ENCODE data around the gene GBGT1. TPM values are rescaled to one million over a fixed set of nuclear protein-coding genes. Genes with fewer than 3 reads are reported as not detected.

GBGT1 gene
- total and polyA plus RNA-seq, 2 of the 4 experiments (the other 2 are of a cell fraction) = 1.8 to 3.2 TPM

- H4K5ac ChIP-seq (ENCODE audit: low read depth, low read length) = no peak overlapping the region; the same call in 1 of the 2 replicates
- CTCF ChIA-PET = interaction anchor here (0.6 to 2.9 kb wide), 3 partner anchors 11 to 33 kb away, joined by 3 to 10 read pairs (median 3); no protein-coding TSS in a partner anchor
- H2AFZ ChIP-seq (replicated peaks; ENCODE audit: low read length, poor library complexity) = peak overlapping the region; percentile 73
- 0 out of 2 replicates have a peak overlapping the region, but pooled peaks have one; percentile 66 for H3K23ac ChIP-seq (ENCODE audit: low read depth, low read length)
- H3K56ac ChIP-seq (ENCODE audit: extremely low read depth, insufficient read depth, low read length) = no peak overlapping the region
- H3K4me1 ChIP-seq (ENCODE audit: control insufficient read depth, insufficient read depth, low read length) = peaks cover 23% of the 10 kb centered on the region
- no peak overlapping the region for H4K91ac ChIP-seq (ENCODE audit: insufficient read depth, low read depth, low read length)
- H3K4me3 ChIP-seq (ENCODE audit: insufficient read depth, low read depth, low read length) = no peak overlapping the region
- WGBS, 2 experiments (ENCODE audit: extremely low coverage in 2 of 2, insufficient read length in 1 of 2) = 84% methylated on average over 4 of the region's 20 CpGs; no CpG with 5 or more reads in 1 of the 2 experiments
- no TSS peak for BruUV-seq (replicated peaks)
- no peak overlapping the region for H3K18ac ChIP-seq (ENCODE audit: low read depth, low read length)
- H2BK120ac ChIP-seq (ENCODE audit: low read depth, low read length) = no peak overlapping the region
- peak; percentile 42 for ATAC-seq (ENCODE audit: low read depth)
- dilution Hi-C loops (cut with HindIII; ENCODE audit: low sequenced_read_pairs, unreplicated experiment) = no loop called here
- peak overlapping the region; percentile 74 for H2AK9ac ChIP-seq (replicated peaks; ENCODE audit: low read depth, low read length, poor library complexity)
- H2BK5ac ChIP-seq (ENCODE audit: low read depth, low read length, poor library complexity, severe bottlenecking) = peak overlapping the region; percentile 44
- TF ChIP-seq RFX5 (IDR thresholded peaks at IDR 0.05; ENCODE audit: low read depth, low read length) = no peak
- TF ChIP-seq, protein P1, sequence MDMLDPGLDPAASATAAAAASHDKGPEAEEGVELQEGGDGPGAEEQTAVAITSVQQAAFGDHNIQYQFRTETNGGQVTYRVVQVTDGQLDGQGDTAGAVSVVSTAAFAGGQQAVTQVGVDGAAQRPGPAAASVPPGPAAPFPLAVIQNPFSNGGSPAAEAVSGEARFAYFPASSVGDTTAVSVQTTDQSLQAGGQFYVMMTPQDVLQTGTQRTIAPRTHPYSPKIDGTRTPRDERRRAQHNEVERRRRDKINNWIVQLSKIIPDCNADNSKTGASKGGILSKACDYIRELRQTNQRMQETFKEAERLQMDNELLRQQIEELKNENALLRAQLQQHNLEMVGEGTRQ (IDR thresholded peaks at IDR 0.05; ENCODE audit: low read depth, low read length) = peak; percentile 61
- intact Hi-C loops (cut with micrococcal nuclease) = no loop called here
- H4K8ac ChIP-seq (ENCODE audit: low read depth in 2 of 2, low read length in 2 of 2) = peak overlapping the region in 1 of 2 experiments; percentile 63; a peak in 1 of 4 replicates
- DNase-seq = peak; percentile 21
- H2BK20ac ChIP-seq (ENCODE audit: low read depth, low read length) = no peak overlapping the region
- H3K9ac ChIP-seq (ENCODE audit: low read depth, low read length) = peak overlapping the region; percentile 18; the same call in 1 of the 2 replicates
- in situ Hi-C loops (cut with MboI; ENCODE audit: low sequenced_read_pairs) = no loop called here
- peaks cover 12% of the 10 kb centered on the region; the same call in 1 of the 2 replicates for H3K36me3 ChIP-seq (ENCODE audit: control insufficient read depth, insufficient read depth, low read length)
- no peaks in the 10 kb centered on the region for H3K9me3 ChIP-seq (ENCODE audit: control insufficient read depth, insufficient read depth, low read length)
- peak overlapping the region; percentile 23; the same call in 1 of the 2 replicates for H2AK5ac ChIP-seq (ENCODE audit: low read depth, low read length)
- peaks cover 26 to 73% of the 10 kb centered on the region in 2 experiments for H3K79me1 ChIP-seq (ENCODE audit: low read depth in 1 of 2, low read length in 2 of 2)
- no peak overlapping the region; the same call in 1 of the 2 replicates for H3K4me2 ChIP-seq (ENCODE audit: low read depth, low read length)
- H3K27me3 ChIP-seq (ENCODE audit: control insufficient read depth, insufficient read depth, low read length) = no peaks in the 10 kb centered on the region
- H2BK15ac ChIP-seq (ENCODE audit: low read depth, low read length) = no peak overlapping the region
- peaks cover 13% of the 10 kb centered on the region; the same call in 1 of the 2 replicates for H3K9me1 ChIP-seq (ENCODE audit: insufficient read depth, low read length)
- peaks cover 75% of the 10 kb centered on the region for H4K20me1 ChIP-seq (ENCODE audit: insufficient read depth, low read length)
- H3K27ac ChIP-seq (ENCODE audit: insufficient read depth, low read length) = no peak overlapping the region
- H3K14ac ChIP-seq (replicated peaks; ENCODE audit: low read depth, low read length) = peak overlapping the region; percentile 37; the same call in 1 of the 2 replicates
- POLR2A ChIA-PET (ENCODE audit: unreplicated experiment) = no interaction called here
- peak overlapping the region; percentile 61 for H3K4ac ChIP-seq (ENCODE audit: low read depth, low read length)
Measured at GRCh38 chr9:133113949-133114885, 49.5 kb downstream of the GBGT1 start.
